ACC112 (cell line): ENCODE results near the gene SV2B.

Experiments
- H2AFZ ChIP-seq: fragments of 200-600 bp; sonication (generic); one replicate; pipeline ENCODE4 v1.6.0; 2017; ENCODE audit warnings: antibody characterized with exemption, low read length; ENCODE audit not compliant: unreplicated experiment
- H3K27ac ChIP-seq: fragments of 200-600 bp; sonication (generic); 2 replicates; pipeline ENCODE4 v1.5.1; 2014; ENCODE audit warnings: low read depth, mild to moderate bottlenecking, antibody characterized with exemption, low read length, moderate library complexity
- H3K27me3 ChIP-seq: fragments of 200-600 bp; sonication (generic); 2 replicates; pipeline ENCODE4 v1.6.1; 2014; ENCODE audit warnings: mild to moderate bottlenecking, antibody characterized with exemption, low read length, moderate library complexity, mixed read lengths; ENCODE audit not compliant: insufficient read depth
- H3K36me3 ChIP-seq: fragments of 200-600 bp; sonication (generic); 2 replicates; pipeline ENCODE4 v1.6.1; 2016; ENCODE audit warnings: mild to moderate bottlenecking, antibody characterized with exemption, low read length, moderate library complexity, mixed read lengths; ENCODE audit not compliant: insufficient read depth
- H3K4me1 ChIP-seq: fragments of 200-600 bp; sonication (generic); one replicate; pipeline ENCODE4 v1.6.1; 2016; ENCODE audit warnings: low read length, mixed read lengths; ENCODE audit not compliant: insufficient read depth, unreplicated experiment, control insufficient read depth
- H3K4me3 ChIP-seq: fragments of 200-600 bp; sonication (generic); 2 replicates; pipeline ENCODE4 v1.5.1; 2014; ENCODE audit warnings: mild to moderate bottlenecking, low read depth, low read length
- H3K79me2 ChIP-seq: fragments of 200-600 bp; sonication (generic); one replicate; pipeline ENCODE4 v1.6.0; 2016; ENCODE audit warnings: low read length; ENCODE audit not compliant: control insufficient read depth, unreplicated experiment, insufficient read depth

Gene SV2B

DNA sequence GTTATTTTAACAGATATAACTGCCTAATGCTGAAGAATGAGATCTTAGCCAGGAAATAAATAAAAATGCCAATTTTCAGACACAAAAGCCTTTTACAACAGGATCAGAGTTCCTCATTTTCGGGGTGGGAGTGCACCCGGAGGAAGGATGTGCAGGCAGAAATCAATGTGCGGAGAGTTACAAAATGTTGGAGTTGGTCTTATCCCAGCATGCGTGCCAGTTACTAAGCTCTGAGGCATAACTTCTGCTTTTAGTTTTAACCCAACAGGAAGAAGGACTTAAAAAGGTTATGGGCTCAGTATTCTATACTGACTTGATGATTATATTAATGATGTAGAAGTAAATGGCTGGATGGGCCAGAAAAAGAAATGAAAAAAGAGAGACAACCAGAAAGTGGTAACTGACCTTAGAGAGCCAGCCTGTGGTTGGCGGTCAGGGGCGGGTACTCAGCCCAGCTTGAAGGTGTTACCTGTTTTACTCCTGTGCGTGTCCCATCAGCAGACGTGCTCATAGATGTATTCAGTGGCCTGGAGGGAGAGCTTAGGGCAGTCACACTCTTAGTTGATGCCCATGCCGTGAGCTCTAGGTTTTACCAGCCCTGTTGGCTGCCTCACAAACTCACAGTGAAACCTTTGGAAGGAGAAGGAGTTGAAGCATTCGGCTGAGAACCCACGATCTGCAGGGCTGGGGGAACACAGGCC, 164.7 kb downstream of the SV2B start:
- H3K36me3 ChIP-seq: no peaks in the 10 kb centered on the region
- no peak overlapping the region for H3K4me3 ChIP-seq

DNA sequence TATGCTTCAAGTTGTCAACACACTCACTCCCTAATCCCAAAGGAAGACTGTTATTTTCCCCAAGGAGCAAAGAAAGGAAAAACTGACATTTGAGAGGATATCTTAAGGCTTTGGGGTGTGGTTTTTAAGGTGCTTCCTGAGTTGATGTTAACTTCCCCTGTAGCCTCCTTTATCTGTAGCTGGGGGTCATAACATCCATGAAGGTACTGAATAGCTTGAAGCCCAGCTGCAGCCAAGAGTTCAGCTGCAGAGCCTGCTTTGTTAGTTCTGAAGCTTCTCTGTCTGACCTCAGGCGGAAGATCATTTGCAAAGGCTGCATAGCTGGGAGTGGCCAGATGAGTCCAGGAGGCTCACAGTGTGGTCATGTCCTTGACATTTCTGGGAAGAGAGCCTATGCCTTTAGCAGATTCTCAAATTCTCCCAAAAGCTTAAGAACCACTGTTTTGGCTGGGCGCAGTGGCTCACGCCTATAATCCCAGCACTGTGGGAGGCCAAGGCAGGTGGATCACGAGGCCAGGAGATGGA, 165.4 kb downstream of the SV2B start:
- H2AFZ ChIP-seq: no peak overlapping the region
- no peaks in the 10 kb centered on the region for H3K79me2 ChIP-seq
- H3K4me3 ChIP-seq: no peak overlapping the region
- no peaks in the 10 kb centered on the region for H3K36me3 ChIP-seq
- peaks cover 47% of the 10 kb centered on the region; the same call in 1 of the 2 replicates for H3K27me3 ChIP-seq
- no peak overlapping the region for H3K27ac ChIP-seq
- no peaks in the 10 kb centered on the region for H3K4me1 ChIP-seq

More for the DNA sequence above, 164.7 kb downstream of the SV2B start:
- Histone ChIP-seq H3K27me3 (peaks cover 47% of the 10 kb centered on the region; the same call in 1 of the 2 replicates), H3K4me1 (no peaks in the 10 kb centered on the region), H2AFZ (no peak overlapping the region), H3K79me2 (no peaks in the 10 kb centered on the region), H3K27ac (no peak overlapping the region)

DNA sequence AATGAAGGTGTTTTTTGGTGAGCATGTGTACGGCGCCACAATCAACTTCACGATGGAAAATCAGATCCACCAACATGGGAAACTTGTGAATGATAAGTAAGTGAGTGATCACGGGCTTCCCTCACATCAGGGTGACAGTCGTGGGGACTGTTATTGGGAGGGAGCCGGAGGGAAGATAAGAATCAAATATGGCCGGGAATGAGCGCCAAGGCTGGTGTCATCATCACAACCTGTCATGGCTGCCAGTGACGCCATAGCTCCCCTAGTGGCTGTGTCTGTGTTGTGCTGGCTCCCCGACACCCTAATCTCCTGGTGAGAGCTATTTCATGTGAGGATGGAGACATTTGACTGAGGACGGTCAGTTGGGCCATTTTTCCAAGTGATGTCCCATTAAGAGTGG, 168.5 kb downstream of the SV2B start:
- no peak overlapping the region for H2AFZ ChIP-seq

DNA sequence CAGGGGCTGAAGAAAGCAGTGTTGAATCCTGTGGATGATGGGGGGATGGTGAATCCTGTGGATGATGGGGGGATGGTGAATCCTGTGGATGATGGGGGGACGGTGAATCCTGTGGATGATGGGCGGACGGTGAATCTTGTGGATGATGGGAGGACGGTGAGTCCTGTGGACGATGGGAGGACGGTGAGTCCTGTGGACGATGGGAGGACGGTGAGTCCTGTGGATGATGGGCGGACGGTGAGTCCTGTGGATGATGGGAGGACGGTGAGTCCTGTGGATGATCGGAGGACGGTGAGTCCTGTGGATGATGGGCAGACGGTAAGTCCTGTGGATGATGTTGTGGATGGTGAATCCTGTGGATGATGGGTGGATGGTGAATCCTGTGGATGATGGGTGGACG, 170.7 kb downstream of the SV2B start:
- no peaks in the 10 kb centered on the region for H3K36me3 ChIP-seq
- no peak overlapping the region for H2AFZ ChIP-seq
- H3K4me3 ChIP-seq: no peak overlapping the region
- no peaks in the 10 kb centered on the region for H3K79me2 ChIP-seq
- H3K27ac ChIP-seq: no peak overlapping the region
- H3K4me1 ChIP-seq: no peaks in the 10 kb centered on the region
- H3K27me3 ChIP-seq: peaks cover 38% of the 10 kb centered on the region

More for the DNA sequence above, 168.5 kb downstream of the SV2B start:
- no peak overlapping the region for H3K4me3 ChIP-seq
- H3K36me3 ChIP-seq: no peaks in the 10 kb centered on the region
- H3K79me2 ChIP-seq: no peaks in the 10 kb centered on the region
- no peaks in the 10 kb centered on the region for H3K4me1 ChIP-seq
- no peak overlapping the region for H3K27ac ChIP-seq
- peaks cover 46% of the 10 kb centered on the region; the same call in 1 of the 2 replicates for H3K27me3 ChIP-seq

DNA sequence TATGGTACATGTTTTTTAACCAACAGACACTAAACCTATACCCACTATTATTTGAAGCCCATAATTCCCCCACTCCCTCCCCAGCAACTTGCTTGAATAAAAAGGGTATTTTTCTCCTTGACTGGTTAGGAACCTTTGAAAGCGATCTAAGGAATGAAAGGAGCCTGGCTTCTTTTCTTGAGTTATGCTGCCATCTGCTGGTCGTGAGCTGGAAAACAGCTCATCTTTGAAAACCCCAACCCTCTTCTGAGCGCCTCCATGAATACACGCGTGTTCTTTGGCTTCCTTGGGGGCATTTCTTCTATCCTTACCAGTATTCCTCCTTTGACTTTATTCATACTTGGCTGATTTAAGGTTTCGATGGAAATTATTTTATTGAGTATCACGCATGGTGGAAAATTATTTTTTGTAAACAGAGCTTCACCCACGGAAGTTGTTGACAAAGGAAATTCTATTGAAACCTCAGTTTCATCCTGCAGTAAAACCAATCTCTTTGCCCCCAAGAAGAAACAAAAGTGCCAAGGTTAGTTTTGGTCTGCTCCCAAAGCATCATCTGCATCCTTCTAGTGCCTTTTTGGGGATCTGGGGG, 171.6 kb downstream of the SV2B start:
- Histone ChIP-seq H3K4me3 (no peak overlapping the region), H3K36me3 (no peaks in the 10 kb centered on the region), H3K27ac (no peak overlapping the region), H3K79me2 (no peaks in the 10 kb centered on the region), H2AFZ (no peak overlapping the region), H3K27me3 (peaks cover 31% of the 10 kb centered on the region), H3K4me1 (no peaks in the 10 kb centered on the region)

DNA sequence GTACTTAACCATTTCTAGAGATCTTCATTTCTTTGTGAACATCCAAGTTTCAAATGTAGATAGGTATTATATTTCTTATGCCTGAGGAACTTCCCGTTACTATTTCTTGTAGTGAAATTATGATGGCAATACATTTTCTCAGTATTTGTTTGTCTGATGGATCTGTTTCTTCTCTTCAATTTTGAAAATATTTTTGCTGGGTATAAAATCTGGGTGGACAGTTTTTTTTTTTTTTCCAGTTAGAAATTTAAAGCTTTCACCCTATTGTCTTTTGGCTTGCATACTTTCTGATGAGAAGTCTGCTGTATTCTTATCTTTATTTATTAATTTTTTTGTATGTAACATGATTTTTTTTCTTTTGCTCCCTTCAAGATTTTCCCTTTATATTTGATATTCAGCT, 175.8 kb downstream of the SV2B start:
- H3K27me3 ChIP-seq: peaks cover 23% of the 10 kb centered on the region
- no peaks in the 10 kb centered on the region for H3K79me2 ChIP-seq
- no peak overlapping the region for H3K27ac ChIP-seq
- H3K36me3 ChIP-seq: no peaks in the 10 kb centered on the region
- no peak overlapping the region for H3K4me3 ChIP-seq
- no peak overlapping the region for H2AFZ ChIP-seq
- no peaks in the 10 kb centered on the region for H3K4me1 ChIP-seq

DNA sequence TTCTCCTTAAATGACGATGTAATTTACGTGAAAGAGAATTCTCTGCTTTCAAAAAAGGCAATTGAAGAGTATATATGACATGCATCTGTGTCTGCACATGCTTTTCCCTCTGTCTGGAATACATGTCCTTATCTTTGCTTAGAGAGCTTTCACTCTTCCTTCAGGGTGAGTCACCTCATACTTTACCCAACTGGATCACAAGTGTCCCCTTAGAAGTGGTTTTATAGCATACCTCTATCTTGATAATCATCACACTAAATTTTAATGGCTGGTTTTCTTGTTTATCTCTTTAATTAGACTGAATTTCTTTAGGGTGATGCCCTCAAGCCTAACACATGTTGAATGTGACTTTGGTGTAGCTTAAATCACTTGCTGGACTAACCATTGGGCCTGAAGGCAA, 178.9 kb downstream of the SV2B start:
- no peak overlapping the region for H2AFZ ChIP-seq
- H3K36me3 ChIP-seq: no peaks in the 10 kb centered on the region
- no peak overlapping the region for H3K4me3 ChIP-seq
- peaks cover 15% of the 10 kb centered on the region for H3K27me3 ChIP-seq
- no peaks in the 10 kb centered on the region for H3K79me2 ChIP-seq
- no peaks in the 10 kb centered on the region for H3K4me1 ChIP-seq
- no peak overlapping the region for H3K27ac ChIP-seq

DNA sequence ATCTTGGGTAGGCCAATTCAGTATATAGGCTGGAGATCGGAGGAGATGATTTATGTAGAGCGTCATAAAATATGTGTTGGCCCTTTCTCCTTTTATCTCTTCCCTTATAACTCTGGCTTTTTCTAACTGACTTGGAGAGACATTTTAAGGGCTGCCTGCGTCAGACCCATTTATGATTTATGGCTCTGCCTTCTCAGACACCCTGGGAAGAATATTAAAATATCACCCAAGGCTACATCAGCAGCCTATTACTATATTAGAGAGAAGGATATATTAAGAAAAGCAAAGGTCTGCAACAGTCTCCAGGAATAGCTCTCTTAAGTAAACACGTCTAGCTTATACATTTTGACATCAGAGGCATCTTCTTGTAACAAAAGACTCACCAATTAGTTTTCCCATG, 179.4 kb downstream of the SV2B start:
- no peak overlapping the region for H3K4me3 ChIP-seq
- no peaks in the 10 kb centered on the region for H3K79me2 ChIP-seq
- no peaks in the 10 kb centered on the region for H3K36me3 ChIP-seq
- H3K27ac ChIP-seq: no peak overlapping the region
- H3K27me3 ChIP-seq: peaks cover 13% of the 10 kb centered on the region
- no peaks in the 10 kb centered on the region for H3K4me1 ChIP-seq
- no peak overlapping the region for H2AFZ ChIP-seq

DNA sequence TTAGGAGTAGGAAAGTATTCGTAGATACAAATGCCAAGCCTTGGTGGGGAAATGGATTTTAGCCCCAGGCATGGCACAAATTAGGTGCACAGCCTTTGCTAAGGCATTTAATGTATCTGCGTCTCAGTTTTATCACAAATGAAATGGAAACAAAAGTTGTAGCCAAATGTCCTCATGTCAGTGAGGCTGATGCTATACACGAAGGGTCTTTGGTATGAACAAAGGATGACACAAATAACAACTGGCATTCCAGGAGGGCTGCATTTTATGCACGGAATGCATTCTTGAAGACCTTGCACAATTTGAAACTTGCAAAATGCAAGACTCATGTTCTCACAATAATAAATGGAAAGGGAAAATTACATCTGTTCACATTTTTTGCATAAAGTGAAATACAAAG, 181.9 kb downstream of the SV2B start:
- no peak overlapping the region for H2AFZ ChIP-seq
- H3K27ac ChIP-seq: no peak overlapping the region
- no peak overlapping the region for H3K4me3 ChIP-seq
- no peaks in the 10 kb centered on the region for H3K36me3 ChIP-seq
- H3K79me2 ChIP-seq: no peaks in the 10 kb centered on the region
- H3K27me3 ChIP-seq: peaks cover 6% of the 10 kb centered on the region; the same call in 1 of the 2 replicates
- no peaks in the 10 kb centered on the region for H3K4me1 ChIP-seq

DNA sequence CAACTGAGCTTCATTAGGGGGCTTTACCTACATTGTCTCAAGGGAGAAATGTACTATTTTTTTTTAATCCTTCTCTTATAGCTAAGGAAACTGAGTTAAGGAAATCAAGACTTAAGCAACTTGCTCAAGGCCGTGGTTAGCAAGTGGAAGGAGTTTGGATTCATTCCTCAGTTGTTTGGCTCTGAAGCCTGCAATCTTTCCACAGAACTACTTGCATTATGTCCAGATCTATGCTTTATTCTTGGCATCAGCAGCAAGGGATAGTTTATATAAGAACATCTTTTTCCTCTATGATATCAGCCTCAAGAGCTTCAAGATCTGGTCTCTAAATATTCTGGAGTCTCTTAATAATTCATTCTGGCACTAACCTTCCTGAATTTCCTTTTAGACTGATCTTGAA, 182.4 kb downstream of the SV2B start:
- H3K27me3 ChIP-seq: peaks cover 2% of the 10 kb centered on the region; the same call in 1 of the 2 replicates
- no peaks in the 10 kb centered on the region for H3K79me2 ChIP-seq
- no peaks in the 10 kb centered on the region for H3K36me3 ChIP-seq
- no peak overlapping the region for H3K4me3 ChIP-seq
- H2AFZ ChIP-seq: no peak overlapping the region
- H3K4me1 ChIP-seq: no peaks in the 10 kb centered on the region
- H3K27ac ChIP-seq: no peak overlapping the region

DNA sequence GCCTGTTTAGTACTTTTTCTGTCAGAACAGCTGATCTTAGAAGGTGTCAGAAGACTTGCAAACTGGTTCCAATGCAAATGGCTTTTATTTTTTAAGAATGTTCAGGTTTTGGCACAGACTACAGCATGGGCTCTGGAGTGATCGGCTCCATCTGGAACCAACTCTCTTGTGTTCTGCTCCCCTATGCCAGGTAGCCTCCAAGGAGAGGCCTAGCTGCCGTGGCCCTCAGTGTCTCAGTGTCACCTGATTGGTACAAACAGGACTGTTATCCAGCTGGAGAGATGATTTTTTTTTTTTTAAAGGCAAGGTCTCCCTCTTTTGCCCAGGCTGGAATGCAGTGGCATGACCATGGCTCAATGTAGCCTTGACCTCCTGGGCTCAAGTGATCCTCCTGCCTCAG, 183.1 kb downstream of the SV2B start:
- no peak overlapping the region for H3K27ac ChIP-seq
- peaks cover 5% of the 10 kb centered on the region; the same call in 1 of the 2 replicates for H3K27me3 ChIP-seq
- H3K4me1 ChIP-seq: no peaks in the 10 kb centered on the region
- no peak overlapping the region for H2AFZ ChIP-seq
- H3K79me2 ChIP-seq: no peaks in the 10 kb centered on the region
- no peaks in the 10 kb centered on the region for H3K36me3 ChIP-seq
- no peak overlapping the region for H3K4me3 ChIP-seq
